HG03159 (cell line): ENCODE data around the gene TRIM63.
"Not testable (repeated sequence)": the region's sequence is repeated elsewhere in the genome, so short reads cannot be mapped to it uniquely, and the experiment has no call there.

ENCODE experiments used
- ATAC-seq: cut with Tn5 transposase; IDR thresholded peaks from one replicate; pipeline ENCODE4 v1.9.1; 2021; ENCODE audit warnings: mild to moderate bottlenecking, moderate library complexity; ENCODE audit not compliant: unreplicated experiment

TRIM63 gene

DNA sequence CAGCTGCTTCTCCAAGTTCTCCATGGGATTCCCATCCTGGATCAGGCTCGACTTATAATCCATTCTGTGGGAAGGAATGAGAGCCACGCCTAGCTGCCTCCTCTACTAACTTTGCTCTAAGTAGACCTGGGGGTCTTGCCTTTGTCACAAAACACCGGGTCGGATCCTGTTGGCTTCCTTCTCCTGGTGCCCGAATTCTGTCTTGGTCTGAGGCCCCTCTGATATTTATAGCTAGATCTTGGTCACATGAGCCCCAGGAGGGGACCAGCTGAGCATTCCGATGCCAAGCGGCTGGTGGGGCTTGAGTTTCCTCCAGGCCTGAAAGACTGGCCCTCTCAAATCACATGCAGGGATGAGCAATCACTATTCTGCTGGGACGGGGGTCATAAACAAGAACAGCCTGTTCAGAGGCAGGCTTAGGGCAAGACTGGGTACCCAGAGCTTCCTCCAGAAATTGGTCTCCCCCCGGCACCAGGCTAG lies at the start of gene TRIM63:
TRIM63 (minus strand) TSS at position 199 of the 480 bp plus-strand sequence; CDS start at position 63, 136 bp downstream.
- no peak for ATAC-seq

DNA sequence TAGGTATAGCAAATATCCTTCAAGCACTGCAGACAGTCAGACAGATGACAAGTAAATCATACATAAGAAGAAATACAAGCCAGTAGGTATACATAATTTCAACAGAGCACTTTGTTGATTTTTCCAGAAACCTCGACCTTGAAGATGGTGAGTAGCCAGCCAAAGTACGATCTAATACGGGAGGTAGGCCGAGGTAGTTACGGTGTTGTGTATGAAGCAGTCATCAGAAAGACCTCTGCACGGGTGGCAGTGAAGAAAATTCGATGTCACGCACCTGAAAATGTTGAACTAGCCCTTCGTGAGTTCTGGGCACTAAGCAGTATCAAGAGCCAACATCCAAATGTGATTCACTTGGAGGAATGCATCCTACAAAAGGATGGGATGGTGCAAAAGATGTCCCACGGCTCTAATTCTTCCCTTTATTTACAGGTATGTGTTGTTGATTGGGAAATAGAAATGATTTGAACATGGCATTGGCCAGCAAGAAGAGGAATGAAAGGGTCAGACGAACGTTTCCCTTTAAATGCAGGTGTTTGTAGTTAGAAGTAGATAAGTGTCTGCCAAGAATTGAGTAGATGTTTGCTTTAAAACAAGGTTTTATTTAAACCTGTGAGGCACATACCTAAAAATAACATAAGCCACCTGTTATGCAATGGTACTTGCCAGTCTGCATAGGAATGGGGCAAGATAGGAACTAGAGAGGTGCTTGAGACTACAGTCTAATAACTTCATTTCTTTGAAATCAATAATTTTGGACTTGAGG lies 46.9 kb upstream of the TRIM63 start:
- ATAC-seq: no peak

DNA sequence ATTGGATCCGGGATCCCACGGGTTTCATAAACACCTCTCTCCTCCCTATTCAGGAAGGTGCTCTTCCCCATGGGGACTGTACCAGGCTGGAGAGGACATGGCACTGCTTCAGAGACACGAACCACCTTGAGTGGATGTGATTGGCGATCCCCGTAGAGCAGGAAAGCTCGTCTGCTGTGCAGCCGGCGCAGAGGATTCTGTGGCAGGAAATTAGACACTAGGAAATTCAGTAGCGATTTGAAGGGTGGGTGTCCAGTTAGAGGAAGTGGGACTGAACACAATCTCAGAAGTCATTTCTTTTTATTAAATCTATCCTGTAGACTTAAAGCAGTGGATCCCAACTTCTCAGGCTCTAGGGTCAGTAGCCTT lies 45.0 kb upstream of the TRIM63 start:
- ATAC-seq: no peak

DNA sequence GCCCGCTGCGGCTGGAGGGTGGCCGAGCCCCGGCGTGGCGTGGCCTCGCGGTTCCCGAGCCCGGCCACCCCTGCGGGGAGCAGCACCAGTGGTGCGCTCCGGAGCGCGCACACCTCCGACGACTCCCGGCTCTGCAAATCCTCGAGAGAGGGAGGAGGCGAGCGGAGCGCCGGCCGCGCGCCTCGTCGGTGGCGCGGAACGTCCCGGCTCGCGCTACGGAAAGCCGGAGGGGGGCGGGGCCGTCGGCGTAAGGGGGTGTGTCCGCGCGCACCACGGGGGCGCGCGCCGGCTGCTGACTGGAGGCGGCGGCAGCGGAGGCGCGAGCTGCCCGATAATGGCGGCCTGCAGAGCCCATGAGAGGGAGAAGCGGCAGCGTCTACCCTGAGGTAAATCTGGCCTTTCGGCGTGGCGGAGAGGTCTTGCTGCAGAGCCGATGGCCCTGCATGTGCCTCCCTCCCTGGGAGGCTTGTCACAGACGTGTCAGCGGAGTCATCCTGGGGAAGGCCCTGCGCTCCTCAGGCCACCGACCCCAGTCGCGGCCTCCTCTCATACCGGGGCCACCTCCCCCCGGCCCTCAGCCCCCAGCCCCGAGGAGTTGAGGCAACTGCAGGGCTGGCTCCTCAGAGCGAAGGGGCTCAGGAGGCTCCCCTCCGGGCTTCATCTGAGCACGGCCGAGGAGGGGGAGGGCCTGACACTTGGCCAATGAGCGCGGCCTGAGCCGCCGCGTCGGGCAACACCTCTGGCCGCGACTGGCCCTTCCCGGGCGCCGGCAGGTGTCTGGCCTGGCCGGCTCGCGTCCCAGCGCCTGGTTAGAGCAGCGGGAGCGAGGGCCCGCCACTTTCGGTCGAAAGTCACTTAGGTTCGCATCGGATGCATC lies 44.3 kb upstream of the TRIM63 start, which contains the start of gene PDIK1L:
PDIK1L (plus strand) TSS at position 295 of the 877 bp plus-strand sequence. CDS start 2,485 bp downstream, outside the sequence.
- ATAC-seq: peak; percentile 69

DNA sequence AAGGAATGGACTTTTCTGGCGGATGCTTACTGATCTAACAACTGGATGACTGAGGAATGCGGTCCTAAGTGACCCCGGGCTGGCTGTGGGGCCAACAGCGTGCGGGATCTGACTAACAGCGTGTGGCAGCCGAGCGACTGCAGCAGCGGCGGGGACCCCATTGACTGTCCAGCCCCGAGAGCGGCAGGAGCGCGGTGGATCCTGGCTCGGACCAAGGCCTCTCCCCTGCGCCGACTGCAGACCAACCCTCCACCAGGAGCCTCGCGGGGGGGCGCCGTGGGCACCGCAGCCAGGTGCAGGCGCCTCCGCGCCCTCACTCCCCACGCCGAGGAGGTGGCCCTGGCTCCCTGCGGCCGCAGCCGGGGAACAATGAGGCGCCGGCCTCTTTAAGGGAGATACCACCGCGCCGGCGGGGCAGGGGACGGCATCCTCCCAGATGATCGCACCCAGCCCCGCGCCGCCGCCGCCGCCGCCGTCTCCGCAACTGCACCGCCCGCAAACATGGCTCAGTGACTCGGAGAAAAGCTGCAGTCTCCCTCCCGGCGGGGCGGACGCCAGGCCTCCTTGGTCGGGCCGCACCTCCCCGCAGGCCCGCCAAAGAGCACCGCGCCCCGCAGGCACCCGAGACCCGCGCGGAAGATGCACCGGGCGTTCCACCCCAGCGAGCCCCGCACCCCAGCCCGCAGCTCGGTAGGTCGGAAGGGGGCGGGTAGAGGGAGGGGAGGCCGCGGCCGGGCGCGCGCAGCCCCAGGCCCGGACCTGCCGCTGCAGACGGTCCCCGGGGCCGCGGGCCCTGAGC lies 43.5 kb upstream of the TRIM63 start:
- ATAC-seq: peak; percentile 57

DNA sequence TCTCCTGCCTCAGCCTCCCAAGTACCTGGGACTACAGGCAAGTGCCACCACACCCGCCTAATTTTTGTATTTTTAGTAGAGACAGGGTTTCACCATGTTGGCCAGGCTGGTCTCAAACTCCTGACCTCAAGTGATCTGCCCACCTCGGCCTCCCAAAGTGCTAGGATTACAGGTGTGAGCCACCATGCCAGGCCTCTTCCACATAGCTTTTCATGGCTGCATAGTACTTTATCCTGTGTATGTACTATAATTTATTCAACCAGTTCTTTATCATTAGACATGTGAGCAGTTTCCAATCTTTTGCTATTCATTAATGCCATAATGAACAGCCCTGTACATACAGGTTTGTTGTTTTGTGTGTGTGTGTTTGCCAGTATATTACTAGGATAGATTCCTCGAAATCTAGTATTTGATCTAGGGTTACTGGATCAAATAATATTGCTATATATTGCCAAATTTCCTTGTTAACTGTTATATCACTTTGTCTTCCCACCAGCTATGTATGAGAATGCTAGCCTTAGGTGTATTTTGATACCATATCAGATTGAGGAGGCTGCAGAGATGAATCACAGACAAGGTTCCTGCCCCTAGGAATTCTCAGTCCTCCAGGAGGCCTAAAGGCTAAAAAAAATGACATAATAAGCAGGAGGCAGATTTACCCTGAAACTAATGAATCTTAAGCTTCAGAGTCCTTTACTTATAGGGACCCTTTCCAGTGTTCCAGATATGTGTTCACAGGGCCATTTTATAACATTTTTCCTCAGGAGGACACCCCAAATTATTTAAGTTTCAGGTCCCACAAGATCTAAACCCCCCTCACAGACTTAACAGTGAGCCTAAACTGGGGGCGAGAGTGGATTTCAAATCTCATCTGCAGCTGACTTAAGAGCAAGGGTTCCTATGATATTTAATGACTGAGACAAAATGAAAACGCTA lies 42.1 kb upstream of the TRIM63 start:
- no peak for ATAC-seq

DNA sequence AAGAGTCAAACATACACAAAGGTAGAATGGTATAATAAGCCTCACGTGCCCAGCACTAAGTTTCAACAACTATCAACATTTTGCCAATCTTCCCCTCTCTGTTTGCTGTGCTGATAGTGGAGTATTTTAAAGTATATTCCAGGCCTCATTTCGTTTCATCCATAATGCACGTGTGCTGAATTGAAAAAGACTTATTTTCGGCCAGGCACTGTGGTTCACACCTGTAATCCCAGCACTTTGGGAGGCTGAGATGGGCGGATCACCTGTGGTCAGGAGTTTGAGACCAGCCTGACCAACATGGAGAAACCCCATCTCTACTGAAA lies 37.8 kb upstream of the TRIM63 start:
- ATAC-seq: not testable (repeated sequence)

DNA sequence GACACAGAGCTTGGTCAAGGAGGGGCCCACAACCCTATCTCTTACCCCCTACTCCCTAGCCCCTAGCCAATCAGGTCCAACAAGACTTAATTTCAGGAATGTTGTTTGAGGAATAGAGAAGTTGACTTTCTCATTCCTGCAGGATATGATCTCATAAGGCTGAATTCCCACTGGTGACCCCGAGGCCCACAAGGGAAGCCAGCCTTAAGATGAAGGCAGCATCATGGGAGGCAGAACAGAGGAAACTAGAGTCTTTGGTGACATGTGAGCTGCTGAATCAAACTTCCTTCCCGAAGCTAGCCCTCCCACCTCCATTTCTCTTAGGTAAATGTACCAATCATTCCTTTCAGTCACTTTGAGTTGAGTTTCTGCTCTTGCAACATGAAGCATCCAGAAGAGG lies 35.1 kb upstream of the TRIM63 start:
- ATAC-seq: no peak

DNA sequence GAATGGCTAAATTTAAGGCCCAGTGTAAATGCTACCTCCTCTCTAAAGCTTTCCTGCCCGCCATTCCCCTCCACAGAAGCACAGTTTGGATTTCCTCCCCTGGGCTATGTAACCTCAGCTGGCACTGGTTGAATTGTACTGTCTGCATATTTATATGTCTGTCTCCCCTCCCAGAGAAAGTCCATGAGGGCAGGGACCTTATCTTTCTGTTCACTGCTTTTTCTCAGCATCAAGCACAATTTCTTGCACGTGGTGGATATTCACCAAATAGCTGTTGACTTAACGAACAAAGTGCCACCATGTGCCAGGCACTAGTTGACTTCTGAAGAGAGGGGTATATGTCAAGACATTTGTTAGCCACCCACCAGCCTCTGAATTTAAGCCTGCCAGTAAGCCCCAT lies 34.7 kb upstream of the TRIM63 start:
- ATAC-seq: no peak

DNA sequence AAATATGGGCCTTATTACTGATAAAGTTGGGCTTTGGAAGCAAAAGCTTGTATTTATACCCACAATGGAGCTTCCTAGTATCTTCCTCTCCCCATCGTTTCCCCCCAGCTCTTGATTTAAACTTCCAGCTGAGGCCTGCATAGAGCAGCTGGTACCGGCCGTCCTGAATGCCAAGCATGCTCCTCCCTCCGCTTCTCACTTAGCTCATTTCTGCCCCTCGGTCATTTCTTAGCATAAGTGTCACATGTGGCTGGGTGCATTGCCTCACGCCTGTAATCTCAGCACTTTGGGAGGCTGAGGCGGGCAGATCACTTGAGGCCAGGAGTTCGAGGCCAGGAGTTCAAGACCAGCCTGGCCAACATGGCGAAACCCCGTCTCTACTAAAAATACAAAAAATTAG lies 32.8 kb upstream of the TRIM63 start:
- ATAC-seq: not testable (repeated sequence)

DNA sequence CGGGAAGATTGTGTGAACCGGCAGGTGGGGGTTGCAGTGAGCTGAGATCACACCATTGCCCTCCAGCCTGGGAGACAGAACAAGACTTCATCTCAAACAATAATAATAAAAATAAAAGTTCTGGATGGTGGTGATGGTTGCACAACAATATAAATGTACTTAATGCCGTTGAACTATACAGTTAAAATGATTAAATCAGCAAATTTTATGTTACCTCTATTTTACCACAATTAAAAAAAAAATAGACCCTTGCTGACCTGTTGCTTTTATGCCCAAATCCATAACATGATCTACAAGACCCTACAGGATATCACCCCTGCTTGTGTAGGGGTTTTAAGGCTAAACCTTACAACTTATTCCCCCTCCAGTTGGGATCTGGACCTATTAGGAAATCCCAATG lies 32.4 kb upstream of the TRIM63 start:
- ATAC-seq: no peak

DNA sequence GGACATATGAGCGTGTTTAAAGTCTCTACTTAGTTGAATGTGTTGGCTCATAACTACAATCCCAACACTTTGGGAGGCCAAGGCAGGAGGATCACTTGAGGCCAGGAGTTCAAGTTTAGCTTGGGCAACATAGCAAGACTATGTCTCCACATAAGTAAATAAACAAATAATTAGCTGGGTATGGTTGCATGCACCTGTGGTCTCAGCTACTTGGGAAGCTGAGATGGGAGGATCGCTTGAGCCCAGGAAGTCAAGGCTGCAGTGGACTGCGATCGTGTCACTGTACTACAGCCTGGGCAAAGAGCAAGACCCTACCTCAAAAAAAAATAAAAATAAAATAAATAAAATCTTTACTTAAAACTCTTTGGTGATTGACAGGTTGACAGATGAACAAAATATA lies 31.2 kb upstream of the TRIM63 start:
- ATAC-seq: no peak

DNA sequence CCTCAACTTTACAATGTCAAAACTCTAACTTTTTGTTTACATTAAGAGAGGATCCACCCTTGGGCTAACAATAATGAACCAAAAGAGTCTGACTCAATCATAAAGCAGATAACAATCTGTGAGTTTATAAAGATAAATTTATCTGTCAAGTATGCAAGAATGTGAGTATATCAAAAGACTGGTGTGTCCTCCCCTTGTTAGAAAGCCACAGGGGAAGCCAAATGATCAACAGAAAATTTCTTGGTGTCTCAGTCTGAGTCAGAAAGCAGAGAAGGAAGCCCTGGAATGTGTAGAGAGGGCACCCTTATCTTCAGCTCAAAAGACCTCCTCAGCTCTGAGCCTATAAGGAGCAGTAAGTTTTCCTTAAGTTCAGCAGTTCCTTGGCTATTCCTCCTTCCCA lies 30.3 kb upstream of the TRIM63 start:
- no peak for ATAC-seq

DNA sequence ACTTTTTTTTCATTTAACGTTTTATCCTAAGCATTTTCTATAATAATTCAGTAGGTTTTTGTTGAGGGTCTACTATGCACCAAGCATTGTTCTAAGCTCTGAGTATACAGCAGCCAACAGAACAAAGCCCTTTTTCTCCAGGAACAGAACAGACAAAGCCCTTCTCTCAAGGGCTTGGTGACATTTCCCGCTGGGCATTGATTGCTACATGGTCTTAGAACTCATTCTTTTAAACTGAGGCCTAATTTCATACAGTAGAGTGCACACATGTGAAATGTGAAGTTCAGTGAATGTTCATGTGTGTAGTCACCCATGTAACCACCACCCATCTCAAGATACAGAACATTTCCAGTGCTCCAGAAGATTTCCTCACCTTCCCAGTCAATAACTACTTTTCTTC lies 29.0 kb upstream of the TRIM63 start:
- no peak for ATAC-seq

DNA sequence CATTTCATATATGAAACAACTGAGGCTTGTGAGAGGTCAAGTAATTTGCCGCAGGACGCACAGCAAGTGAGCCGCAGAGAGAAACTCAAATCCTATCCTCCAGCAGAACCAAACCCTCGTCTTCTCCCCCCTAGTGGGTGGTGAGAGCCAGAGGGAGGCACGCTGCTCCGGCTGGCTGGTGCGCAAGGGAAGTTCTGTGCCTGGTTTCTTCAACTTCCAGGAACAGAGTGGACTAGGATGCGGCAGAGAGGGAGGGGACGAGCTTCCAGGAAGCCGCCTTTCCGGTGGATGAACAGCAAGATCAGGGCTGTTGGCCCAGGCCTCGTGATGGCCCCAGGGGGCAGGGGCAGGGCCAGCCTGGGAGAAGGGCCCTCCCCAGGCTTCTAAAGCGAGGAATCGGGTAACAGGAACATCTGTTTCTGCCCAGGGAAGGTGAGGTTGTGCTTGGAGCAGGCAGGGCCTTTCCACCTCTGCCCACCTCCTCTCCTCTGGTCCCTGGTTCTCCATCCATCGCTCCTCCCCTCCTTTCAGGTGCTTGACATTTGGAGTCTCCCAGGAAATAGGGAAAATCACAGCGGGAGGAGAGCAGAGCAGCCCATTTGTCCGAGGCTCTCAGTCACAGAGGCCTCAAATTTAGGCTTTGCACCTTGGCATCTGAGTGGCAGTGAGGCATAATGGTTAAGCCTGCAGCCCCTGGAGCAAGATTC lies 27.4 kb upstream of the TRIM63 start:
- ATAC-seq: no peak

DNA sequence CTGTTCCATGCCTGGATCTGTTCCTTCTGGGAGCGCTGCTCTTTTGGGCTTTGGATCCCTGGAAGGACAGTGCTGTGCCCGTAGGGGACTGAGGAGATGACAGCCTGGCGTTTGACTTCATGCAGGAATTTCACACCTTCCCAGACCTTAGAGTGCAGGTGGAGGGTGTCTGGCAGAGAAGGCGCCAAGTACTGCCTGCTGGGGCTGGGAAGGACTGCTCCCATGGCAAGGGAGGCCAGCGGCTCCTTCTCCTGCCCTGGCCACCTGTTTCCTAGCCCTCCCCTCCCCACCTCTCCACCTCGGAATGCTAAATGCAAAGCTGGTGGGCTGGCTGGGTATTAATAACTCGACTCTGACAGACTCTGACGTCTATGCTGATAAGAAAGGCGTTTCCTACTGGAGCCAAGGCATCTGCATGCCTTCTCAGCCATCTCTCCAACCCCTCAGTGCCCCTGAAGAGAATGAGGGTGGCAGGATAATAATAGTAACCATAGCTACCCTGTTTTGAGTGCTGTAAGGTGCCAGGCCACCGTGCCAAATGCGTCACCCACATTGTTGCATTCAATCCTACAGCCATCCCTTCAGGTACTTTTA lies 26.7 kb upstream of the TRIM63 start:
- ATAC-seq: no peak

DNA sequence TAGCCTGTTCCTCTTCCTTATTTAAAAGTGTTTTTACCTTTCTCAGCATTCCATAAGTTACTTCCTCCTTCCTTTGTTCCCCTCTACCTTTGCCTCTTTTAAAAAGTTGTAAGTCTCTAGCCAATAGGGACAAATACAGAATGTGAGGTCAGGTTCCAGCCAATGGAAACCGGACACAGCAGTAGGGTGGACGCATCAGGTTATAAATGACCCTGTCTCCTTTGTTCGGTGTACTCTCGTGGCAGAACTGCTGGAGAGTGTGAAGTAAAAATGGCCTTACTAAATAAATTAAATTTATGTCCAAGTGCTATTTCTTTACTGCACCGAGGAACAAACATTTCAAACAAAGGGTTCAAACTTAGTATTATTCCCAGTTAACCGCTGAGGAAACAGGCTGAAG lies 26.1 kb upstream of the TRIM63 start:
- ATAC-seq: not testable (repeated sequence)

DNA sequence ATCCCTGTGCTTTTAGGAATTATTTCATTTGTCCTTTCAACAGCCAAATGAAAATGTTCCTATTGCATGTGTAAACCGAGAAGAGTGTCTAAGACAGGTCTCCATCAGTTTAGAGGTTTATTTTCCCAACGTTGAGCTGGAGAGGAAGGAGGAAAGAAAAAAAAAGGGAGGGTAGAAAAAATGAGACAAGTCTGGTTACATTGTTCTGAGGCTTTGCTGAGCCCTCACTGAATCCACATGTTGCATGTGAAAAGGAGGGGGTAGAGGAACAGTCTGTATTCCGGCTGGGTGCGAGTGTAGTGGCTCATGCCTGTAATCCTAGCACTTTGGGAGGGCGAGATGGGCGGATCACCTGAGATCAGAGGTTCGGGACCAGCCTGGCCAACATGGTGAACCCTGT lies 25.0 kb upstream of the TRIM63 start:
- no peak for ATAC-seq

DNA sequence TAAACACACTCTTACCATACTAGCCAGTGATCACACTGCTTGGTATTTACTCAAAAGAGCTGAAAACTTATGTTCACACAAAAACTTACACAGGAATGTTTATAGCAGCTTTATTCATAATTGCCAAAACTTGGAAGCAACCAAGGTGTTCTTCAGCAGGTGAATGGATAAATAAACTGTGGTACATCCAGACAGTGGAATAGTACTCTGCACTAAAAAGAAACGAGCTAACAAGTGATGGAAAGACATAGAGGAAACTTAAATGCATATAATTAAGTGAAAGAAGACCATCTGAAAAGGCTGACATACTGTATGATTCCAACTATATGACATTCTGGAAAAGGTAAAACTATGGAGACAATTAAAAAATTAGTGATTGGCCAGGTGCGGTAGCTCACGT lies 23.5 kb upstream of the TRIM63 start:
- no peak for ATAC-seq
